HCT116 (cell line): Measurements from ENCODE around the gene KDM6B. TPM values are rescaled to one million over a fixed set of nuclear protein-coding genes. Genes with fewer than 3 reads are reported as not detected.

Experiments used
- ATAC-seq: fragments of 200-7000 bp; cut with Tn5 transposase; 2 replicates; pipeline ENCODE4 v1.9.1; 2020; ENCODE audit warnings: mild to moderate bottlenecking, moderate library complexity
- BruUV-seq: library from RNA; stranded (reverse); fragments of 400-500 nt; replicated peaks from 2 replicates; lab custom pipeline; 2021; lab: Mats Ljungman, UMichigan
- CTCF ChIA-PET: fragments of 300-600 bp; sonication (Branson Sonifier 250); formaldehyde crosslinking; loops from one replicate; lab custom pipeline; 2021; ENCODE audit warnings: antibody characterized with exemption; lab: Charles Lee
- POLR2A ChIA-PET: fragments of 300-600, 350-600 bp; sonication (Branson Sonifier 250); formaldehyde crosslinking; loops from one replicate; lab custom pipeline; 2021; ENCODE audit warnings: antibody characterized with exemption; lab: Charles Lee
- RAD21 ChIA-PET, 2 experiments: fragments of 300-600 bp; sonication (Branson Sonifier 250); formaldehyde crosslinking; loops; one replicate each; lab custom pipeline; 2023; ENCODE audit warnings: low total read pairs in 2 of 2; ENCODE audit not compliant: uncharacterized antibody in 2 of 2, unreplicated experiment in 2 of 2, low non-redundant PET in 1 of 2; lab: Charles Lee
- DNase-seq: peaks from one replicate; pipeline ENCODE4 v3.0.0-alpha.2; 2010; ENCODE audit warnings: low read depth, low spot score
- H2AFZ ChIP-seq: fragments of 200-600 bp; shearing (Covaris generic), sonication (generic); 2 replicates; pipeline ENCODE4 v1.6.1; 2017; ENCODE audit warnings: low read depth, mixed run types, mixed read lengths, antibody characterized with exemption, low read length; ENCODE audit not compliant: poor library complexity, severe bottlenecking
- H3K27ac ChIP-seq: 2 replicates; pipeline ENCODE4 v1.5.1; 2012; ENCODE audit warnings: low read depth, low read length
- H3K27me3 ChIP-seq: fragments of 200-600 bp; sonication (generic); 2 replicates; pipeline ENCODE4 v1.6.1; 2016; ENCODE audit warnings: mixed run types, low read length, mixed read lengths; ENCODE audit not compliant: insufficient read depth
- H3K36me3 ChIP-seq, 2 experiments: fragments of 200-500 bp in 1 of 2; fragments of 200-600 bp in 1 of 2; sonication (Bioruptor generic) in 1 of 2; sonication (generic) in 1 of 2; 2 replicates each; pipeline versions ENCODE4 v1.5.1 to v1.6.1; 2014 to 2016; ENCODE audit warnings: low read length in 2 of 2, inconsistent platforms in 1 of 2, mixed read lengths in 1 of 2, mixed run types in 1 of 2; ENCODE audit not compliant: insufficient read depth in 2 of 2, control insufficient read depth in 1 of 2
- H3K4me1 ChIP-seq, 2 experiments: fragments of 200-600 bp in 1 of 2; sonication (generic) in 1 of 2; 2 replicates each; pipeline versions ENCODE4 v1.5.1 to v1.6.1; 2012 to 2017; ENCODE audit warnings: low read length in 2 of 2, inconsistent platforms in 1 of 2, mild to moderate bottlenecking in 1 of 2, mixed read lengths in 1 of 2, mixed run types in 1 of 2, moderate library complexity in 1 of 2; ENCODE audit not compliant: insufficient read depth in 2 of 2, control insufficient read depth in 1 of 2
- H3K4me2 ChIP-seq: fragments of 200-600 bp; sonication (generic); 2 replicates; pipeline ENCODE4 v1.6.1; 2017; ENCODE audit warnings: mixed run types, low read length, mixed read lengths
- H3K4me3 ChIP-seq, 2 experiments: fragments of 200-600 bp in 1 of 2; sonication (generic) in 1 of 2; replicated peaks in 1 of 2; 2 replicates each; pipeline ENCODE4 v1.5.1; 2011 to 2016; ENCODE audit warnings: low read length in 2 of 2, control low read depth in 1 of 2, low read depth in 1 of 2, mild to moderate bottlenecking in 1 of 2, mixed read lengths in 1 of 2, mixed run types in 1 of 2
- H3K79me2 ChIP-seq: fragments of 200-600 bp; sonication (generic); 2 replicates; pipeline ENCODE4 v1.6.1; 2017; ENCODE audit warnings: mild to moderate bottlenecking, mixed run types, low read length, moderate library complexity, mixed read lengths; ENCODE audit not compliant: insufficient read depth
- H3K9ac ChIP-seq: fragments of 200-600 bp; sonication (generic); 2 replicates; pipeline ENCODE4 v1.6.1; 2016; ENCODE audit warnings: low read length, mixed read lengths
- H3K9me2 ChIP-seq: fragments of 200-600 bp; sonication (generic), shearing (Covaris generic); 2 replicates; pipeline ENCODE4 v1.6.1; 2017; ENCODE audit warnings: mixed run types, mild to moderate bottlenecking, moderate library complexity; ENCODE audit not compliant: insufficient read depth
- H3K9me3 ChIP-seq, 2 experiments: fragments of 200-500 bp in 1 of 2; fragments of 200-600 bp in 1 of 2; sonication (Bioruptor generic) in 1 of 2; sonication (generic) in 1 of 2; 2 replicates each; pipeline ENCODE4 v1.6.1; 2014 to 2017; ENCODE audit warnings: low read length in 2 of 2, mixed read lengths in 2 of 2, inconsistent platforms in 1 of 2, low read depth in 1 of 2, mild to moderate bottlenecking in 1 of 2, mixed run types in 1 of 2, moderate library complexity in 1 of 2; ENCODE audit not compliant: control insufficient read depth in 1 of 2, insufficient read depth in 1 of 2
- H4K20me1 ChIP-seq: fragments of 200-600 bp; sonication (generic), shearing (Covaris generic); 2 replicates; pipeline ENCODE4 v1.6.1; 2017; ENCODE audit warnings: mixed run types, mild to moderate bottlenecking, moderate library complexity; ENCODE audit not compliant: insufficient read depth
- ATF3 ChIP-seq: IDR thresholded peaks from 2 replicates; pipeline ENCODE4 v1.6.1; 2012
- CBX3 ChIP-seq: IDR thresholded peaks from 2 replicates; pipeline ENCODE4 v1.6.1; 2012; ENCODE audit warnings: low read depth
- EGR1 ChIP-seq: IDR thresholded peaks from 2 replicates; pipeline ENCODE4 v1.6.1; 2012; ENCODE audit warnings: low read depth
- ELF1 ChIP-seq: IDR thresholded peaks from 2 replicates; pipeline ENCODE4 v1.6.1; 2012; ENCODE audit warnings: low read depth, borderline replicate concordance
- EZH2 ChIP-seq: fragments of 200-600 bp; sonication (generic); IDR thresholded peaks from 2 replicates; pipeline ENCODE4 v1.6.1; 2017; ENCODE audit warnings: antibody characterized with exemption, mixed run types
- EZH2phosphoT487 ChIP-seq: fragments of 200-600 bp; IDR thresholded peaks from 2 replicates; pipeline ENCODE4 v1.6.1; 2018; ENCODE audit warnings: antibody characterized with exemption, borderline replicate concordance
- FOSL1 ChIP-seq: IDR thresholded peaks from 2 replicates; pipeline ENCODE4 v1.6.1; 2012; ENCODE audit warnings: low read depth
- JUND ChIP-seq: IDR thresholded peaks from 2 replicates; pipeline ENCODE4 v1.6.1; 2012
- MAX ChIP-seq: IDR thresholded peaks from 2 replicates; pipeline ENCODE4 v1.6.1; 2012
- POLR2AphosphoS5 ChIP-seq: IDR thresholded peaks from 2 replicates; pipeline ENCODE4 v1.6.1; 2011; ENCODE audit warnings: mild to moderate bottlenecking, low read depth, low read length, moderate library complexity
- REST ChIP-seq: IDR thresholded peaks from 2 replicates; pipeline ENCODE4 v1.6.1; 2012; ENCODE audit warnings: low read depth
- SIN3A ChIP-seq: IDR thresholded peaks from 2 replicates; pipeline ENCODE4 v1.6.1; 2012; ENCODE audit warnings: low read depth
- SP1 ChIP-seq: IDR thresholded peaks from 2 replicates; pipeline ENCODE4 v1.6.1; 2012; ENCODE audit warnings: low read depth
- SRF ChIP-seq: IDR thresholded peaks from 2 replicates; pipeline ENCODE4 v1.6.1; 2012; ENCODE audit warnings: low read depth
- ZBTB33 ChIP-seq: IDR thresholded peaks from 2 replicates; pipeline ENCODE4 v1.6.1; 2011; ENCODE audit warnings: mild to moderate bottlenecking, low read length, moderate library complexity; ENCODE audit not compliant: insufficient replicate concordance; ENCODE audit errors: extremely low read depth
- ZFX ChIP-seq: fragments of 450-650 bp; IDR thresholded peaks from 2 replicates; pipeline ENCODE4 v1.6.1; 2017
- ZNF274 ChIP-seq: fragments of 200-500 bp; sonication (Bioruptor generic); IDR thresholded peaks from 2 replicates; pipeline ENCODE4 v1.6.1; 2014; ENCODE audit warnings: mild to moderate bottlenecking, low read depth, low read length, inconsistent platforms
- intact Hi-C: fragments of 100-400 bp; cut with micrococcal nuclease; formaldehyde crosslinking; loops from 2 replicates; pipeline ENCODE4 v1.10.0; 2022
- total RNA-seq: library from RNA; stranded (reverse); gene quantifications from one replicate; pipeline ENCODE4 v1.2.1, GENCODE V29; 2021; ENCODE audit not compliant: unreplicated experiment

KDM6B gene
- total RNA-seq, 1 experiment from 2014 or later, result 42.1 TPM

GRCh38 chr17:7846063-7846735 lies 12.2 kb downstream of the KDM6B start:
- Histone ChIP-seq H3K36me3 (peaks cover 15 to 31% of the 10 kb centered on the region in 2 experiments), H3K4me1 (peaks cover 19 to 34% of the 10 kb centered on the region in 2 experiments), H4K20me1 (no peaks in the 10 kb centered on the region), H3K27me3 (no peaks in the 10 kb centered on the region), H3K9me3 (no peaks in the 10 kb centered on the region), H3K4me2 (no peak overlapping the region), H3K9ac (no peak overlapping the region), H3K27ac (no peak overlapping the region), H3K9me2 (no peaks in the 10 kb centered on the region), H2AFZ (no peak overlapping the region), H3K79me2 (peaks cover 70% of the 10 kb centered on the region), H3K4me3 (no peak overlapping the region)
- no peak for DNase-seq
- intact Hi-C loops, result no loop called here
- ChIA-PET RAD21 (interaction anchor here in 1 of 2 experiments (0.9 kb wide), 1 partner anchor 11 kb away, joined by 3 read pairs; no protein-coding TSS in a partner anchor), POLR2A (interaction anchor here (3.7 kb wide), 1 partner anchor 10 kb away, joined by 45 read pairs; the partner anchor contains the start of genes CYB5D1 and NAA38), CTCF (no interaction called here)
- no peak for TF ChIP-seq ELF1
- no peak for TF ChIP-seq ZBTB33
- TF ChIP-seq EZH2, result no peak
- no peak for TF ChIP-seq REST
- TF ChIP-seq SP1, result no peak
- no peak for TF ChIP-seq ATF3
- TF ChIP-seq MAX, result no peak
- no peak for TF ChIP-seq SRF
- TF ChIP-seq EGR1, result no peak
- TF ChIP-seq POLR2AphosphoS5, result no peak
- no peak for TF ChIP-seq SIN3A
- no peak for TF ChIP-seq CBX3
- TF ChIP-seq ZFX, result no peak
- no peak for TF ChIP-seq ZNF274
- no peak for TF ChIP-seq FOSL1
- TF ChIP-seq JUND, result no peak
- TF ChIP-seq EZH2phosphoT487, result no peak
- ATAC-seq, result no peak
- no TSS peak for BruUV-seq
